GM23338 (cell line): ENCODE results near the gene BPIFB6. TPM values are rescaled to one million over a fixed set of nuclear protein-coding genes. Genes with fewer than 3 reads are reported as not detected.

Experiments
- ATAC-seq: fragments of 200-7000 bp; cut with Tn5 transposase; 3 replicates; pipeline ENCODE4 v1.9.1; 2020
- DNase-seq: peaks from one replicate; pipeline ENCODE4 v3.0.0-alpha.2; 2015; ENCODE audit warnings: low spot score
- H2AFZ ChIP-seq: fragments of 200-600 bp; sonication (generic); 2 replicates; pipeline ENCODE4 v1.8.0; 2016; ENCODE audit warnings: antibody characterized with exemption, mild to moderate bottlenecking, moderate library complexity
- H3F3A ChIP-seq: fragments of 200-600 bp; sonication (generic); replicated peaks from 2 replicates; pipeline ENCODE4 v1.8.0; 2017; ENCODE audit warnings: antibody characterized with exemption, mixed run types, low read depth
- H3K27ac ChIP-seq: fragments of 200-600 bp; sonication (generic); 2 replicates; pipeline ENCODE4 v1.6.1; 2016; ENCODE audit warnings: low read depth
- H3K27me3 ChIP-seq: fragments of 200-600 bp; sonication (generic); 2 replicates; pipeline ENCODE4 v1.8.0; 2016; ENCODE audit warnings: mild to moderate bottlenecking, mixed run types, moderate library complexity; ENCODE audit not compliant: insufficient read depth
- H3K36me3 ChIP-seq: fragments of 200-600 bp; sonication (generic); 2 replicates; pipeline ENCODE4 v1.8.0; 2016; ENCODE audit warnings: mild to moderate bottlenecking; ENCODE audit not compliant: insufficient read depth
- H3K4me1 ChIP-seq: fragments of 200-600 bp; sonication (generic); 2 replicates; pipeline ENCODE4 v1.8.0; 2016; ENCODE audit warnings: mild to moderate bottlenecking, moderate library complexity; ENCODE audit not compliant: insufficient read depth
- H3K4me2 ChIP-seq: fragments of 200-600 bp; sonication (generic); 2 replicates; pipeline ENCODE4 v1.7.1; 2017; ENCODE audit warnings: mixed run types
- H3K4me3 ChIP-seq: fragments of 200-600 bp; sonication (generic); 2 replicates; pipeline ENCODE4 v1.6.1; 2016; ENCODE audit warnings: mixed run types
- H3K79me2 ChIP-seq: fragments of 200-600 bp; sonication (generic); replicated peaks from 2 replicates; pipeline ENCODE4 v1.8.0; 2017; ENCODE audit warnings: mild to moderate bottlenecking; ENCODE audit not compliant: insufficient read depth
- H3K9me2 ChIP-seq: fragments of 200-600 bp; sonication (generic); 2 replicates; pipeline ENCODE4 v1.8.0; 2017; ENCODE audit not compliant: insufficient read depth
- H4K20me1 ChIP-seq: fragments of 200-600 bp; sonication (generic); replicated peaks from 2 replicates; pipeline ENCODE4 v1.8.0; 2017; ENCODE audit warnings: mild to moderate bottlenecking; ENCODE audit not compliant: insufficient read depth
- H3K27ac Mint-ChIP-seq: 2 replicates; pipeline ENCODE4 v1.8.0; 2020; ENCODE audit warnings: inconsistent platforms, mild to moderate bottlenecking, moderate library complexity, mixed read lengths
- H3K27me3 Mint-ChIP-seq: 3 replicates; pipeline ENCODE4 v1.8.0; 2022; ENCODE audit warnings: low read depth, mild to moderate bottlenecking, moderate library complexity, mixed read lengths, inconsistent platforms; ENCODE audit not compliant: insufficient read depth, poor library complexity
- H3K36me3 Mint-ChIP-seq: 3 replicates; pipeline ENCODE4 v1.8.0; 2021; ENCODE audit warnings: low read depth, mild to moderate bottlenecking, inconsistent platforms, moderate library complexity, mixed read lengths
- H3K4me1 Mint-ChIP-seq: 3 replicates; pipeline ENCODE4 v1.8.0; 2020; ENCODE audit warnings: mild to moderate bottlenecking, inconsistent platforms, mixed read lengths
- H3K4me3 Mint-ChIP-seq: 3 replicates; pipeline ENCODE4 v1.8.0; 2021; ENCODE audit warnings: moderate library complexity, mild to moderate bottlenecking, inconsistent platforms, mixed read lengths
- H3K9me3 Mint-ChIP-seq: 3 replicates; pipeline ENCODE4 v1.8.0; 2020; ENCODE audit warnings: moderate library complexity, mild to moderate bottlenecking, inconsistent platforms, mixed read lengths
- CREB1 ChIP-seq: fragments of 250-450 bp; sonication (Bioruptor Pico); IDR thresholded peaks from 2 replicates; pipeline ENCODE4 v1.5.0; 2020; ENCODE audit warnings: low read depth, mild to moderate bottlenecking, moderate library complexity
- EZH2 ChIP-seq: fragments of 200-600 bp; sonication (generic); IDR thresholded peaks from one replicate; pipeline ENCODE4 v1.8.0; 2017; ENCODE audit warnings: antibody characterized with exemption, mild to moderate bottlenecking, low read depth; ENCODE audit not compliant: unreplicated experiment
- JUNB ChIP-seq: IDR thresholded peaks from one replicate; pipeline ENCODE4 v1.6.1; 2016; ENCODE audit warnings: antibody characterized with exemption; ENCODE audit not compliant: unreplicated experiment
- POLR2AphosphoS5 ChIP-seq: IDR thresholded peaks from 2 replicates; pipeline ENCODE4 v1.6.1; 2016; ENCODE audit warnings: antibody characterized with exemption, low read depth
- STAT1 ChIP-seq: IDR thresholded peaks from one replicate; pipeline ENCODE4 v1.6.1; 2016; ENCODE audit warnings: antibody characterized with exemption; ENCODE audit not compliant: unreplicated experiment
- ZNF331 ChIP-seq: fragments of 250-450 bp; sonication (Bioruptor Pico); IDR thresholded peaks from 2 replicates; pipeline ENCODE4 v1.5.0; 2020; ENCODE audit warnings: low read depth, mild to moderate bottlenecking, moderate library complexity
- polyA plus RNA-seq: library from polyadenylated mRNA; unstranded; fragments of >200 nt; fragmentation: Nextera tagmentation; extraction: Ambion mirVana; gene quantifications from 2 replicates; pipeline ENCODE4 v1.2.1, GENCODE V29; 2016
- total RNA-seq: library from RNA; depleted of rRNA; stranded (reverse); fragments of >200 nt; shearing (Covaris generic); gene quantifications from 2 replicates; pipeline ENCODE4 v1.2.3, GENCODE V29; 2014
- TF ChIP-seq, protein P1 (sequence below): IDR thresholded peaks from one replicate; pipeline ENCODE4 v1.6.1; 2018; ENCODE audit warnings: antibody characterized with exemption; ENCODE audit not compliant: unreplicated experiment
- TF ChIP-seq, protein P2 (sequence below): IDR thresholded peaks from 2 replicates; pipeline ENCODE4 v1.6.1; 2016; ENCODE audit warnings: antibody characterized with exemption

The BPIFB6 gene
- total and polyA plus RNA-seq, 2 experiments from 2014 or later: not detected

DNA sequence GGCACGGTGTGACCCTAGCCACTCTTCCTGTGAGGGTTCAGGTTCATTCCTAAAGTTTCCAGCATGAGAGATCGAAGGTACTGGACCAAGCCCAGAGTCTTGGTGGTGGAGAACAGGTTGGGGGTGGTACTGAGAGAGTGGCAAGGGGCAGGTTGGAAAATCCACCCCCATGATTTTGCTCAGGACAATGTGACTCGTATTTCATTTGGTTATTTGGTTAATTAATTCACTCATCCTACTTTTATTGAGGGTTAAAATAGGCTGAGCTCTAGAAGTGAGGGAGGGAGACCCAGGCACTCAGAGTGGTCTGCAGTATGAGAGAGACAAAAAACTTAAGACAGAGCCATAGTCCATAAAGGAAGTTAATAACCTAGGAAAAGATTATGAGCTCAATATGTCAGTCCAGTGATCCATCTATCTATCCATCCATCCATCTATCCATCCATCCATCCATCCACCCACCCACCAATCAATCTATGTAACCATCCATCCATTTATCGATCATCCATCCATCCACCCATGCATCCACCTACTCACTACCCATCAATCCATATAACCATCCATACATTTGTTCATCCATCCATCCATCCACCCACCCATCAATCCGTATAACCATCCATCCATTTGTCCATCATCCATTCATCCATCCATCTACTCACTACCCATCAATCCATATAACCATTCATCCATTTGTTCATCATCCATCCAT lies 6.7 kb upstream of the BPIFB6 start:
- no peaks in the 10 kb centered on the region for H3K36me3 Mint-ChIP-seq
- TF ChIP-seq JUNB: no peak
- TF ChIP-seq, protein P1, sequence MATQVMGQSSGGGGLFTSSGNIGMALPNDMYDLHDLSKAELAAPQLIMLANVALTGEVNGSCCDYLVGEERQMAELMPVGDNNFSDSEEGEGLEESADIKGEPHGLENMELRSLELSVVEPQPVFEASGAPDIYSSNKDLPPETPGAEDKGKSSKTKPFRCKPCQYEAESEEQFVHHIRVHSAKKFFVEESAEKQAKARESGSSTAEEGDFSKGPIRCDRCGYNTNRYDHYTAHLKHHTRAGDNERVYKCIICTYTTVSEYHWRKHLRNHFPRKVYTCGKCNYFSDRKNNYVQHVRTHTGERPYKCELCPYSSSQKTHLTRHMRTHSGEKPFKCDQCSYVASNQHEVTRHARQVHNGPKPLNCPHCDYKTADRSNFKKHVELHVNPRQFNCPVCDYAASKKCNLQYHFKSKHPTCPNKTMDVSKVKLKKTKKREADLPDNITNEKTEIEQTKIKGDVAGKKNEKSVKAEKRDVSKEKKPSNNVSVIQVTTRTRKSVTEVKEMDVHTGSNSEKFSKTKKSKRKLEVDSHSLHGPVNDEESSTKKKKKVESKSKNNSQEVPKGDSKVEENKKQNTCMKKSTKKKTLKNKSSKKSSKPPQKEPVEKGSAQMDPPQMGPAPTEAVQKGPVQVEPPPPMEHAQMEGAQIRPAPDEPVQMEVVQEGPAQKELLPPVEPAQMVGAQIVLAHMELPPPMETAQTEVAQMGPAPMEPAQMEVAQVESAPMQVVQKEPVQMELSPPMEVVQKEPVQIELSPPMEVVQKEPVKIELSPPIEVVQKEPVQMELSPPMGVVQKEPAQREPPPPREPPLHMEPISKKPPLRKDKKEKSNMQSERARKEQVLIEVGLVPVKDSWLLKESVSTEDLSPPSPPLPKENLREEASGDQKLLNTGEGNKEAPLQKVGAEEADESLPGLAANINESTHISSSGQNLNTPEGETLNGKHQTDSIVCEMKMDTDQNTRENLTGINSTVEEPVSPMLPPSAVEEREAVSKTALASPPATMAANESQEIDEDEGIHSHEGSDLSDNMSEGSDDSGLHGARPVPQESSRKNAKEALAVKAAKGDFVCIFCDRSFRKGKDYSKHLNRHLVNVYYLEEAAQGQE: no peak
- TF ChIP-seq CREB1 (CRISPR knock-in tag): no peak
- TF ChIP-seq, protein P2, sequence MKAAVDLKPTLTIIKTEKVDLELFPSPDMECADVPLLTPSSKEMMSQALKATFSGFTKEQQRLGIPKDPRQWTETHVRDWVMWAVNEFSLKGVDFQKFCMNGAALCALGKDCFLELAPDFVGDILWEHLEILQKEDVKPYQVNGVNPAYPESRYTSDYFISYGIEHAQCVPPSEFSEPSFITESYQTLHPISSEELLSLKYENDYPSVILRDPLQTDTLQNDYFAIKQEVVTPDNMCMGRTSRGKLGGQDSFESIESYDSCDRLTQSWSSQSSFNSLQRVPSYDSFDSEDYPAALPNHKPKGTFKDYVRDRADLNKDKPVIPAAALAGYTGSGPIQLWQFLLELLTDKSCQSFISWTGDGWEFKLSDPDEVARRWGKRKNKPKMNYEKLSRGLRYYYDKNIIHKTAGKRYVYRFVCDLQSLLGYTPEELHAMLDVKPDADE: no peak
- Histone ChIP-seq H3K4me2 (no peak overlapping the region), H3K79me2 (no peaks in the 10 kb centered on the region), H3K27me3 (no peaks in the 10 kb centered on the region), H3F3A (no peaks in the 10 kb centered on the region), H3K27ac (no peak overlapping the region), H3K36me3 (no peaks in the 10 kb centered on the region), H3K4me1 (no peaks in the 10 kb centered on the region), H4K20me1 (no peaks in the 10 kb centered on the region), H3K4me3 (no peak overlapping the region), H2AFZ (no peak overlapping the region), H3K9me2 (0 out of 2 replicates have a peak, but pooled peaks cover 6% of the 10 kb centered on the region)
- no peak for ATAC-seq
- no peaks in the 10 kb centered on the region for H3K9me3 Mint-ChIP-seq
- no peak overlapping the region for H3K4me3 Mint-ChIP-seq
- no peak overlapping the region for H3K27ac Mint-ChIP-seq
- no peak for DNase-seq
- no peaks in the 10 kb centered on the region for H3K4me1 Mint-ChIP-seq
- H3K27me3 Mint-ChIP-seq: peaks cover 6% of the 10 kb centered on the region

DNA sequence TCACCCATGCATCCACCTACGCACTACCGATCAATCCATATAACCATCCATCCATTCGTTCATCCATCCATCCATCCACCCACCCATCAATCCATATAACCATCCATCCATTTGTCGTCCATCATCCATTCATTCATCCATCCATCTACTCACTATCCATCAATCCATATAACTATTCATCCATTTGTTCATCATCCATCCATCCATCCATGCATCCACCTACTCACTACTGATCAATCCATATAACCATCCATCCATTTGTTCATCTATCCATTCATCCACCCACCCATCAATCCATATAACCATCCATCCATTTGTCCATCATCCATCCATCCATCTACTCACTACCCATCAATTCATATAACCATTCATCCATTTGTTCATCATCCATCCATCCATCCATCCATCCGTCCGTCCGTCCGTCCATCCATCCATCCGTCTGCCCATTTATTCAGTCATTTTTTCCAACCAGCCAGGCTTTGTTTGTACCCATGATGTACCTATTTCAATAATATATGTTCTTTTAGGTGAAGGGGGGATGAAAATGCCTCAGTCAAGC lies 6.1 kb upstream of the BPIFB6 start:
- DNase-seq: no peak
- Histone ChIP-seq H3K27me3 (no peaks in the 10 kb centered on the region), H3K36me3 (no peaks in the 10 kb centered on the region), H3K4me2 (no peak overlapping the region), H3K9me2 (0 out of 2 replicates have a peak, but pooled peaks cover 6% of the 10 kb centered on the region), H3F3A (no peaks in the 10 kb centered on the region), H3K4me3 (no peak overlapping the region), H3K4me1 (no peaks in the 10 kb centered on the region), H4K20me1 (no peaks in the 10 kb centered on the region), H3K27ac (no peak overlapping the region), H2AFZ (no peak overlapping the region), H3K79me2 (no peaks in the 10 kb centered on the region)
- Mint-ChIP-seq H3K4me3 (no peak overlapping the region), H3K27me3 (peaks cover 4% of the 10 kb centered on the region), H3K9me3 (no peaks in the 10 kb centered on the region), H3K36me3 (no peaks in the 10 kb centered on the region), H3K27ac (no peak overlapping the region), H3K4me1 (no peaks in the 10 kb centered on the region)
- ATAC-seq: no peak
- TF ChIP-seq ZNF331 (CRISPR knock-in tag) (no peak), CREB1 (CRISPR knock-in tag) (no peak), POLR2AphosphoS5 (no peak), STAT1 (no peak), EZH2 (no peak)
